GM18519 (cell line): ENCODE results near the gene ARHGAP12.
"Not testable (repeated sequence)": the region's sequence is repeated elsewhere in the genome, so short reads cannot be mapped to it uniquely, and the experiment has no call there.

Source experiments
- ATAC-seq: cut with Tn5 transposase; IDR thresholded peaks from one replicate; pipeline ENCODE4 v1.9.1; 2021; ENCODE audit warnings: mild to moderate bottlenecking, moderate library complexity; ENCODE audit not compliant: unreplicated experiment, low FRiP score

The ARHGAP12 gene

GRCh38 chr10:31774928-31775650 lies 153.5 kb downstream of the ARHGAP12 start:
- no peak for ATAC-seq

GRCh38 chr10:31774299-31774900 lies 154.2 kb downstream of the ARHGAP12 start:
- no peak for ATAC-seq

- no peak for ATAC-seq
Measured at GRCh38 chr10:31773749-31774298, 154.8 kb downstream of the ARHGAP12 start.

GRCh38 chr10:31771331-31771831 lies 157.2 kb downstream of the ARHGAP12 start:
- ATAC-seq: no peak

- no peak for ATAC-seq
Measured at GRCh38 chr10:31770307-31770902, 158.2 kb downstream of the ARHGAP12 start.

GRCh38 chr10:31769564-31769963 lies 159.1 kb downstream of the ARHGAP12 start:
- no peak for ATAC-seq

GRCh38 chr10:31768935-31769334 lies 159.7 kb downstream of the ARHGAP12 start:
- not testable (repeated sequence) for ATAC-seq

GRCh38 chr10:31768467-31768866 lies 160.2 kb downstream of the ARHGAP12 start:
- ATAC-seq: no peak

- no peak for ATAC-seq
Measured at GRCh38 chr10:31765541-31765940, 163.1 kb downstream of the ARHGAP12 start.

GRCh38 chr10:31762316-31762715 lies 166.3 kb downstream of the ARHGAP12 start:
- no peak for ATAC-seq

GRCh38 chr10:31761156-31761555 lies 167.5 kb downstream of the ARHGAP12 start:
- no peak for ATAC-seq

- ATAC-seq: no peak
Measured at GRCh38 chr10:31760674-31761081, 168.0 kb downstream of the ARHGAP12 start.

- ATAC-seq: peak; percentile 91
Measured at GRCh38 chr10:31759799-31760626, 168.6 kb downstream of the ARHGAP12 start.

GRCh38 chr10:31759124-31759798 lies 169.4 kb downstream of the ARHGAP12 start:
- ATAC-seq: no peak

- ATAC-seq: no peak
Measured at GRCh38 chr10:31758495-31758894, 170.1 kb downstream of the ARHGAP12 start.

GRCh38 chr10:31757831-31758230 lies 170.8 kb downstream of the ARHGAP12 start:
- ATAC-seq: no peak

GRCh38 chr10:31757386-31757791 lies 171.2 kb downstream of the ARHGAP12 start:
- ATAC-seq: no peak

- ATAC-seq: no peak
Measured at GRCh38 chr10:31756729-31757110, 171.9 kb downstream of the ARHGAP12 start.

- ATAC-seq: no peak
Measured at GRCh38 chr10:31756101-31756728, 172.4 kb downstream of the ARHGAP12 start.
